Liver (tissue), 9 donors: ENCODE measurements around the gene NFYC. TPM values are rescaled to one million over a fixed set of nuclear protein-coding genes. Genes with fewer than 3 reads are reported as not detected.

Experiments
- DNase-seq: peaks from one replicate; pipeline ENCODE4 v3.0.0-alpha.2; 2017; ENCODE audit warnings: low spot score
- H3K27ac ChIP-seq, 2 donors: one replicate each; pipeline ENCODE4 v1.7.0; 2013; ENCODE audit warnings: inconsistent platforms in 2 of 2, low read length in 2 of 2, control low read depth in 1 of 2, low read depth in 1 of 2, mild to moderate bottlenecking in 1 of 2
- H3K27me3 ChIP-seq, 4 donors: one replicate each; pipeline versions ENCODE4 v1.6.1 to v1.7.0; 2013; ENCODE audit warnings: low read length in 3 of 4, inconsistent platforms in 1 of 4, mild to moderate bottlenecking in 1 of 4, moderate library complexity in 1 of 4; ENCODE audit not compliant: control insufficient read depth in 4 of 4, insufficient read depth in 4 of 4
- H3K36me3 ChIP-seq, 4 donors: one replicate each; pipeline versions ENCODE4 v1.6.1 to v1.7.0; 2013; ENCODE audit warnings: low read length in 3 of 4, mild to moderate bottlenecking in 3 of 4, low read depth in 1 of 4, moderate library complexity in 1 of 4; ENCODE audit not compliant: control insufficient read depth in 4 of 4, insufficient read depth in 3 of 4
- H3K4me1 ChIP-seq, 4 donors: one replicate each; pipeline versions ENCODE4 v1.6.1 to v1.7.0; 2013; ENCODE audit warnings: low read length in 3 of 4, mild to moderate bottlenecking in 3 of 4, moderate library complexity in 1 of 4; ENCODE audit not compliant: control insufficient read depth in 4 of 4, insufficient read depth in 4 of 4
- H3K4me3 ChIP-seq, 3 donors: one replicate each; pipeline versions ENCODE4 v1.6.1 to v1.7.0; 2013; ENCODE audit warnings: low read length in 3 of 3, control low read depth in 1 of 3, low read depth in 1 of 3, mild to moderate bottlenecking in 1 of 3
- H3K9ac ChIP-seq, 2 donors: one replicate each; pipeline ENCODE4 v1.7.0; 2013; ENCODE audit warnings: low read length in 2 of 2, mild to moderate bottlenecking in 2 of 2, moderate library complexity in 2 of 2, control low read depth in 1 of 2, low read depth in 1 of 2
- H3K9me3 ChIP-seq, 4 donors: one replicate each; pipeline versions ENCODE4 v1.6.1 to v1.7.0; 2013; ENCODE audit warnings: low read length in 3 of 4; ENCODE audit not compliant: control insufficient read depth in 4 of 4
- EGR1 ChIP-seq, 2 donors: IDR thresholded peaks; 2 replicates each; pipeline ENCODE4 v1.6.1; 2016 to 2018; ENCODE audit warnings: antibody characterized with exemption in 2 of 2, low read depth in 2 of 2
- FOXA1 ChIP-seq: IDR thresholded peaks from 2 replicates; pipeline ENCODE4 v1.6.1; 2016; ENCODE audit warnings: antibody characterized with exemption
- FOXA2 ChIP-seq: IDR thresholded peaks from 2 replicates; pipeline ENCODE4 v1.6.1; 2016; ENCODE audit warnings: antibody characterized with exemption
- GABPA ChIP-seq, 2 donors: IDR thresholded peaks in 1 of 2; conservative IDR thresholded peaks in 1 of 2; 2 replicates each; pipeline ENCODE4 v1.6.1; 2016; ENCODE audit warnings: antibody characterized with exemption in 2 of 2, mild to moderate bottlenecking in 1 of 2, moderate library complexity in 1 of 2
- HNF4A ChIP-seq, 2 donors: conservative IDR thresholded peaks; 2 replicates each; pipeline ENCODE4 v1.6.1; 2016; ENCODE audit warnings: antibody characterized with exemption in 2 of 2, mild to moderate bottlenecking in 2 of 2
- HNF4G ChIP-seq: IDR thresholded peaks from 2 replicates; pipeline ENCODE4 v1.6.1; 2016; ENCODE audit warnings: antibody characterized with exemption
- JUND ChIP-seq, 2 donors: IDR thresholded peaks; 2 replicates each; pipeline ENCODE4 v1.6.1; 2016; ENCODE audit warnings: antibody characterized with exemption in 2 of 2
- NR2F2 ChIP-seq: IDR thresholded peaks from 2 replicates; pipeline ENCODE4 v1.6.1; 2016; ENCODE audit warnings: antibody characterized with exemption
- RAD21 ChIP-seq, 2 donors: IDR thresholded peaks; 2 replicates each; pipeline ENCODE4 v1.6.1; 2016; ENCODE audit warnings: antibody characterized with exemption in 2 of 2, mild to moderate bottlenecking in 2 of 2
- RXRA ChIP-seq, 2 donors: IDR thresholded peaks; 2 replicates each; pipeline ENCODE4 v1.6.1; 2017 to 2018; ENCODE audit warnings: antibody characterized with exemption in 2 of 2, mild to moderate bottlenecking in 1 of 2
- SP1 ChIP-seq: IDR thresholded peaks from 2 replicates; pipeline ENCODE4 v1.6.1; 2018; ENCODE audit warnings: antibody characterized with exemption, mild to moderate bottlenecking
- TAF1 ChIP-seq: conservative IDR thresholded peaks from 2 replicates; pipeline ENCODE4 v1.6.1; 2016; ENCODE audit warnings: antibody characterized with exemption, mild to moderate bottlenecking
- YY1 ChIP-seq: IDR thresholded peaks from 2 replicates; pipeline ENCODE4 v1.6.1; 2016; ENCODE audit warnings: antibody characterized with exemption, mild to moderate bottlenecking
- WGBS: extraction: QIAGEN DNeasy Blood & Tissue Kit; methylation state at CpG from one replicate; pipeline ENCODE4 v1.1.7; 2013; 5-methylcytosine and 5-hydroxymethylcytosine counted together
- polyA plus RNA-seq, 2 donors: library from polyadenylated mRNA; stranded (reverse) in 1 of 2; unstranded in 1 of 2; fragments of 200-250 nt in 1 of 2; fragments of >200 nt in 1 of 2; fragmentation: Nextera tagmentation in 1 of 2; extraction: Ambion mirVana in 1 of 2; gene quantifications; one replicate each; pipeline versions ENCODE4 v1.2.1 to v1.2.3, GENCODE V29; 2013 to 2015
- total RNA-seq, 2 donors: library from RNA; depleted of rRNA; stranded (reverse); fragments of >200 nt; gene quantifications; one replicate each; pipeline ENCODE4 v1.2.3, GENCODE V29; 2014
- TF ChIP-seq, protein P1 (sequence below): IDR thresholded peaks from 2 replicates; pipeline ENCODE4 v1.6.1; 2016; ENCODE audit warnings: antibody characterized with exemption
- TF ChIP-seq, protein P2 (sequence below): IDR thresholded peaks from 2 replicates; pipeline ENCODE4 v1.6.1; 2016; ENCODE audit warnings: antibody characterized with exemption
- TF ChIP-seq, protein P3 (sequence below): fragments of 150-350 bp; IDR thresholded peaks from 2 replicates; pipeline ENCODE4 v1.5.1; 2017; ENCODE audit warnings: improper control_type of control experiment, low read depth, low read length; ENCODE audit not compliant: missing input control
- TF ChIP-seq, protein P4 (sequence below): IDR thresholded peaks from 2 replicates; pipeline ENCODE4 v1.6.1; 2016; ENCODE audit warnings: antibody characterized with exemption
- TF ChIP-seq, protein P5 (sequence below): IDR thresholded peaks from 2 replicates; pipeline ENCODE4 v1.6.1; 2016; ENCODE audit warnings: antibody characterized with exemption, mild to moderate bottlenecking
- donor health status: healthy.
- donor health status: healthy.
- donor health status: healthy.
- donor health status: healthy.
- donor health status: healthy.

NFYC gene
- total and polyA plus RNA-seq, 4 donors = 18.3 to 28.1 (median 26.8) TPM

DNA sequence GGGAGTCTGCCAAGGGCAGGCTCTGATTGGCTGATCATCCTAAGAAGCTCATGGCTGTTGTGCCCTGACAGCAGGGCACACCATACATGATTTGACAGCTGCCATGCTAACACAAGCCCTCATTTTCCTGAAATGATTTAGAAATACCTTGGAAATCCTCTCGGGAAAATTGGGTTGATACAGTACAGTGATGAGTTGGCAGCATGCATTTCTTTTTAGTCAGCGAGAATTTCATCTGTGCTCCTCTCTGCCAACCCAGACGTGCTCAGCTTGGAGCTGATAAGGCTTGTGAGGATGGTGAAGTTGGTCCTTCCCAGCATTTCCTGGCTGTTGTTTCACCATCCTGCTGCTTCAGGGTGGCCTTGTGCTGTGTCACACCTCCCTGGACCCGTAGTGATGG, 69.5 kb downstream of the NFYC start:
- no peak overlapping the region for H3K27ac ChIP-seq
- TF ChIP-seq, protein P1, sequence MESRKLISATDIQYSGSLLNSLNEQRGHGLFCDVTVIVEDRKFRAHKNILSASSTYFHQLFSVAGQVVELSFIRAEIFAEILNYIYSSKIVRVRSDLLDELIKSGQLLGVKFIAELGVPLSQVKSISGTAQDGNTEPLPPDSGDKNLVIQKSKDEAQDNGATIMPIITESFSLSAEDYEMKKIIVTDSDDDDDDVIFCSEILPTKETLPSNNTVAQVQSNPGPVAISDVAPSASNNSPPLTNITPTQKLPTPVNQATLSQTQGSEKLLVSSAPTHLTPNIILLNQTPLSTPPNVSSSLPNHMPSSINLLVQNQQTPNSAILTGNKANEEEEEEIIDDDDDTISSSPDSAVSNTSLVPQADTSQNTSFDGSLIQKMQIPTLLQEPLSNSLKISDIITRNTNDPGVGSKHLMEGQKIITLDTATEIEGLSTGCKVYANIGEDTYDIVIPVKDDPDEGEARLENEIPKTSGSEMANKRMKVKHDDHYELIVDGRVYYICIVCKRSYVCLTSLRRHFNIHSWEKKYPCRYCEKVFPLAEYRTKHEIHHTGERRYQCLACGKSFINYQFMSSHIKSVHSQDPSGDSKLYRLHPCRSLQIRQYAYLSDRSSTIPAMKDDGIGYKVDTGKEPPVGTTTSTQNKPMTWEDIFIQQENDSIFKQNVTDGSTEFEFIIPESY = no peak
- TF ChIP-seq YY1 = no peak
- TF ChIP-seq, protein P2, sequence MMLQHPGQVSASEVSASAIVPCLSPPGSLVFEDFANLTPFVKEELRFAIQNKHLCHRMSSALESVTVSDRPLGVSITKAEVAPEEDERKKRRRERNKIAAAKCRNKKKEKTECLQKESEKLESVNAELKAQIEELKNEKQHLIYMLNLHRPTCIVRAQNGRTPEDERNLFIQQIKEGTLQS = no peak
- no peak for TF ChIP-seq NR2F2
- WGBS = 64% methylated on average over 4 of the region's 4 CpGs
- no peaks in the 10 kb centered on the region for H3K9me3 ChIP-seq
- peaks cover 20 to 55% (median 41%) of the 10 kb centered on the region in 4 donors for H3K4me1 ChIP-seq
- no peak for DNase-seq
- H3K27me3 ChIP-seq = no peaks in the 10 kb centered on the region
- no peak overlapping the region for H3K4me3 ChIP-seq
- peaks cover 9 to 46% (median 43%) of the 10 kb centered on the region in 4 donors for H3K36me3 ChIP-seq
- H3K9ac ChIP-seq = no peak overlapping the region

DNA sequence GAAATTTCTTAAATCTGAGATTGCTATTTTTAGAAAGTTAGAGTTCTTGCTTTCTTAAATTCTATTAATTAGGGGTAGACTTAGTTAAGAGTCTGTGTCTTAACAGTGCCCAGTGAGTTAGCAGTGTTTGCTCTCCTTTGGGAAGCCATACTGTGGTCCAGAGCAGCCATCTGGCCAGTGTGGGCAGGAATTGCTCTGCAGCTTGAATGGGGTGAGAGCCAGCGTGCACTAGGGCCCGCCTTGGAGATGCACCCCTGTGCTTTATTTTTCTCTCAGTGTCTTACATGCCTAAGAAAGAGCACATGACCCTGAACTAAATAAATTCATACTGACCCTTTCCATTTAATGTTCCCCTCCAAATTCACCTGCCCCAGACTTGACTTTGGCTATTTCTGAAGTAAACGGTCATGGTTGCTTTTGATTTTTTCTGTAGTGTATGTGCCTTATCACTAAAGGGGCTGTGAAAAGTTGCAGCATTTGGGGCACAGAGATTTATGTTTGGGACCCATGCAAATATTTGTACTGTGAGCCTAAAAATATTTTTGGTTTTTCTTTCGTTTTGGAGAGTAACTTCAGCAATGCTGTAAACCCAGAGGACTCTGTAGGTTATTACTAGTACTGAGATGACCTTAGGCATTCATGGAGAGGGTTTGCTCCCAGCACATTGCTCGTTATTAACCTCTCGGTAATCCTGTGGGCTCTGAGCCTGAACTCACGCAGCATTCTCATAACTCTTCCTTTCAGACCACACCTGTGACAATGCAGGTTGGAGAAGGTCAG, 70.8 kb downstream of the NFYC start:
- TF ChIP-seq TAF1 = no peak
- TF ChIP-seq FOXA1 = no peak
- TF ChIP-seq, protein P2 = no peak
- no peak for TF ChIP-seq FOXA2
- no peak for TF ChIP-seq JUND (IDR thresholded peaks at IDR 0.05)
- TF ChIP-seq HNF4G = no peak
- no peak for TF ChIP-seq RXRA (IDR thresholded peaks at IDR 0.05)
- TF ChIP-seq, protein P3, sequence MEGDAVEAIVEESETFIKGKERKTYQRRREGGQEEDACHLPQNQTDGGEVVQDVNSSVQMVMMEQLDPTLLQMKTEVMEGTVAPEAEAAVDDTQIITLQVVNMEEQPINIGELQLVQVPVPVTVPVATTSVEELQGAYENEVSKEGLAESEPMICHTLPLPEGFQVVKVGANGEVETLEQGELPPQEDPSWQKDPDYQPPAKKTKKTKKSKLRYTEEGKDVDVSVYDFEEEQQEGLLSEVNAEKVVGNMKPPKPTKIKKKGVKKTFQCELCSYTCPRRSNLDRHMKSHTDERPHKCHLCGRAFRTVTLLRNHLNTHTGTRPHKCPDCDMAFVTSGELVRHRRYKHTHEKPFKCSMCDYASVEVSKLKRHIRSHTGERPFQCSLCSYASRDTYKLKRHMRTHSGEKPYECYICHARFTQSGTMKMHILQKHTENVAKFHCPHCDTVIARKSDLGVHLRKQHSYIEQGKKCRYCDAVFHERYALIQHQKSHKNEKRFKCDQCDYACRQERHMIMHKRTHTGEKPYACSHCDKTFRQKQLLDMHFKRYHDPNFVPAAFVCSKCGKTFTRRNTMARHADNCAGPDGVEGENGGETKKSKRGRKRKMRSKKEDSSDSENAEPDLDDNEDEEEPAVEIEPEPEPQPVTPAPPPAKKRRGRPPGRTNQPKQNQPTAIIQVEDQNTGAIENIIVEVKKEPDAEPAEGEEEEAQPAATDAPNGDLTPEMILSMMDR = no peak
- no peak for TF ChIP-seq YY1
- TF ChIP-seq, protein P4, sequence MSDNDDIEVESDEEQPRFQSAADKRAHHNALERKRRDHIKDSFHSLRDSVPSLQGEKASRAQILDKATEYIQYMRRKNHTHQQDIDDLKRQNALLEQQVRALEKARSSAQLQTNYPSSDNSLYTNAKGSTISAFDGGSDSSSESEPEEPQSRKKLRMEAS = no peak
- TF ChIP-seq GABPA (IDR thresholded peaks at IDR 0.05 in 1 of 2, conservative IDR thresholded peaks at IDR 0.05 in 1 of 2) = no peak
- TF ChIP-seq EGR1 (IDR thresholded peaks at IDR 0.05; ENCODE audit: low read depth in 2 of 2) = no peak
- TF ChIP-seq HNF4A (conservative IDR thresholded peaks at IDR 0.05) = no peak
- TF ChIP-seq SP1 = no peak
- TF ChIP-seq, protein P1 = no peak
- TF ChIP-seq NR2F2 = no peak
- no peak for TF ChIP-seq RAD21 (IDR thresholded peaks at IDR 0.05)
- TF ChIP-seq, protein P5, sequence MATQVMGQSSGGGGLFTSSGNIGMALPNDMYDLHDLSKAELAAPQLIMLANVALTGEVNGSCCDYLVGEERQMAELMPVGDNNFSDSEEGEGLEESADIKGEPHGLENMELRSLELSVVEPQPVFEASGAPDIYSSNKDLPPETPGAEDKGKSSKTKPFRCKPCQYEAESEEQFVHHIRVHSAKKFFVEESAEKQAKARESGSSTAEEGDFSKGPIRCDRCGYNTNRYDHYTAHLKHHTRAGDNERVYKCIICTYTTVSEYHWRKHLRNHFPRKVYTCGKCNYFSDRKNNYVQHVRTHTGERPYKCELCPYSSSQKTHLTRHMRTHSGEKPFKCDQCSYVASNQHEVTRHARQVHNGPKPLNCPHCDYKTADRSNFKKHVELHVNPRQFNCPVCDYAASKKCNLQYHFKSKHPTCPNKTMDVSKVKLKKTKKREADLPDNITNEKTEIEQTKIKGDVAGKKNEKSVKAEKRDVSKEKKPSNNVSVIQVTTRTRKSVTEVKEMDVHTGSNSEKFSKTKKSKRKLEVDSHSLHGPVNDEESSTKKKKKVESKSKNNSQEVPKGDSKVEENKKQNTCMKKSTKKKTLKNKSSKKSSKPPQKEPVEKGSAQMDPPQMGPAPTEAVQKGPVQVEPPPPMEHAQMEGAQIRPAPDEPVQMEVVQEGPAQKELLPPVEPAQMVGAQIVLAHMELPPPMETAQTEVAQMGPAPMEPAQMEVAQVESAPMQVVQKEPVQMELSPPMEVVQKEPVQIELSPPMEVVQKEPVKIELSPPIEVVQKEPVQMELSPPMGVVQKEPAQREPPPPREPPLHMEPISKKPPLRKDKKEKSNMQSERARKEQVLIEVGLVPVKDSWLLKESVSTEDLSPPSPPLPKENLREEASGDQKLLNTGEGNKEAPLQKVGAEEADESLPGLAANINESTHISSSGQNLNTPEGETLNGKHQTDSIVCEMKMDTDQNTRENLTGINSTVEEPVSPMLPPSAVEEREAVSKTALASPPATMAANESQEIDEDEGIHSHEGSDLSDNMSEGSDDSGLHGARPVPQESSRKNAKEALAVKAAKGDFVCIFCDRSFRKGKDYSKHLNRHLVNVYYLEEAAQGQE = no peak
- H3K4me1 ChIP-seq = peaks cover 16 to 42% (median 28%) of the 10 kb centered on the region in 4 donors

More for the DNA sequence above, 70.8 kb downstream of the NFYC start:
- DNase-seq = no peak
- WGBS = 84% methylated on average over 7 of the region's 7 CpGs
- no peak overlapping the region for H3K9ac ChIP-seq
- no peak overlapping the region for H3K4me3 ChIP-seq
- peaks cover 10 to 52% (median 47%) of the 10 kb centered on the region in 4 donors for H3K36me3 ChIP-seq
- H3K9me3 ChIP-seq = no peaks in the 10 kb centered on the region
- no peak overlapping the region for H3K27ac ChIP-seq
- no peaks in the 10 kb centered on the region for H3K27me3 ChIP-seq
